Measurements from ENCODE around the gene PLSCR2.

The PLSCR2 gene

GRCh38 chr3:146504498-146505197, 35.3 kb upstream of the PLSCR2 start:
- Histone ChIP-seq H3K27me3 (ENCODE audit: insufficient read depth, poor library complexity, severe bottlenecking) (no peaks in the 10 kb centered on the region), H3K4me3 (replicated peaks; ENCODE audit: insufficient read depth, low read length) (no peak overlapping the region), H3K27ac (replicated peaks) (no peak overlapping the region)
- no peak for TF ChIP-seq GABPA (IDR thresholded peaks at IDR 0.05; ENCODE audit: low read depth)
- TF ChIP-seq CTCF (IDR thresholded peaks at IDR 0.05; ENCODE audit: insufficient read depth, low read length): no peak
- TF ChIP-seq REST (IDR thresholded peaks at IDR 0.05; ENCODE audit: insufficient replicate concordance, low read depth): no peak
- TF ChIP-seq POLR2AphosphoS5 (IDR thresholded peaks at IDR 0.05; ENCODE audit: low read depth): no peak
- TF ChIP-seq SPI1 (IDR thresholded peaks at IDR 0.05; ENCODE audit: borderline replicate concordance, low read depth): no peak
- no peak for DNase-seq (ENCODE audit: low read depth in 1 of 2, low spot score in 1 of 2)

- no peak for DNase-seq (ENCODE audit: low read depth in 1 of 2, low spot score in 1 of 2)
- TF ChIP-seq CTCF (IDR thresholded peaks at IDR 0.05; ENCODE audit: insufficient read depth, low read length) (no peak), GABPA (IDR thresholded peaks at IDR 0.05; ENCODE audit: low read depth) (no peak), SPI1 (IDR thresholded peaks at IDR 0.05; ENCODE audit: borderline replicate concordance, low read depth) (no peak), REST (IDR thresholded peaks at IDR 0.05; ENCODE audit: insufficient replicate concordance, low read depth) (no peak), POLR2AphosphoS5 (IDR thresholded peaks at IDR 0.05; ENCODE audit: low read depth) (no peak)
- Histone ChIP-seq H3K27me3 (ENCODE audit: insufficient read depth, poor library complexity, severe bottlenecking) (no peaks in the 10 kb centered on the region), H3K27ac (replicated peaks) (no peak overlapping the region), H3K4me3 (replicated peaks; ENCODE audit: insufficient read depth, low read length) (no peak overlapping the region)
Observed at GRCh38 chr3:146503461-146504202, 34.3 kb upstream of the PLSCR2 start.

GRCh38 chr3:146502887-146503460, 33.6 kb upstream of the PLSCR2 start:
- no peak for TF ChIP-seq POLR2AphosphoS5 (IDR thresholded peaks at IDR 0.05; ENCODE audit: low read depth)
- TF ChIP-seq SPI1 (IDR thresholded peaks at IDR 0.05; ENCODE audit: borderline replicate concordance, low read depth): no peak
- TF ChIP-seq REST (IDR thresholded peaks at IDR 0.05; ENCODE audit: insufficient replicate concordance, low read depth): no peak
- TF ChIP-seq GABPA (IDR thresholded peaks at IDR 0.05; ENCODE audit: low read depth): no peak
- no peak for TF ChIP-seq CTCF (IDR thresholded peaks at IDR 0.05; ENCODE audit: insufficient read depth, low read length)
- no peak overlapping the region for H3K4me3 ChIP-seq (replicated peaks; ENCODE audit: insufficient read depth, low read length)
- no peak overlapping the region for H3K27ac ChIP-seq (replicated peaks)
- DNase-seq (ENCODE audit: low read depth in 1 of 2, low spot score in 1 of 2): no peak
- no peaks in the 10 kb centered on the region for H3K27me3 ChIP-seq (ENCODE audit: insufficient read depth, poor library complexity, severe bottlenecking)

Measured in HL-60 (cell line).